Measurements from ENCODE around the gene RASSF3.

- TF ChIP-seq CHD2 (IDR thresholded peaks at IDR 0.05; ENCODE audit: borderline replicate concordance, low read depth, low read length) (no peak), ATF2 (IDR thresholded peaks at IDR 0.05; ENCODE audit: low read length) (no peak), CTCF (IDR thresholded peaks at IDR 0.05 in 2 of 3, conservative IDR thresholded peaks at IDR 0.05 in 1 of 3; ENCODE audit: control insufficient read depth in 2 of 3, extremely low read depth in 1 of 3, insufficient read depth in 1 of 3, low read depth in 3 of 3, low read length in 3 of 3) (no peak), CREB1 (IDR thresholded peaks at IDR 0.05; ENCODE audit: low read depth) (no peak), CEBPZ (IDR thresholded peaks at IDR 0.05; ENCODE audit: low read depth, low read length) (no peak), USF1 (IDR thresholded peaks at IDR 0.05; ENCODE audit: borderline replicate concordance, extremely low read length, insufficient read depth, low read depth, low read length) (no peak)
Observed at GRCh38 chr12:64695550-64695949, 85.3 kb downstream of the RASSF3 start.
